IMR-90 (cell line): ENCODE data around the gene PTPN21. TPM values are rescaled to one million over a fixed set of nuclear protein-coding genes. Genes with fewer than 3 reads are reported as not detected.

Source experiments
- ATAC-seq: fragments of 200-7000 bp; cut with Tn5 transposase; 2 replicates; pipeline ENCODE4 v1.9.1; 2020; ENCODE audit warnings: low read depth, mild to moderate bottlenecking, moderate library complexity
- BruUV-seq: library from RNA; stranded (reverse); fragments of 400-500 nt; replicated peaks from 2 replicates; lab custom pipeline; 2021; lab: Mats Ljungman, UMichigan
- CTCF ChIA-PET: fragments of 300-600 bp; formaldehyde crosslinking; extraction: SDS; loops from one replicate; lab custom pipeline; 2021; ENCODE audit warnings: antibody characterized with exemption; lab: Yijun Ruan, JAX
- POLR2A ChIA-PET: fragments of 300-600 bp; sonication (Branson Sonifier 250); formaldehyde crosslinking; loops from one replicate; lab custom pipeline; 2022; ENCODE audit warnings: antibody characterized with exemption; ENCODE audit not compliant: unreplicated experiment; lab: Charles Lee
- DNase-seq: peaks from one replicate; pipeline ENCODE4 v3.0.0; 2013
- H2AFZ ChIP-seq: replicated peaks from 2 replicates; pipeline ENCODE3; 2013; ENCODE audit warnings: low read length, mild to moderate bottlenecking; ENCODE audit not compliant: poor library complexity
- H2AK5ac ChIP-seq: 2 replicates; pipeline ENCODE4 v1.6.1; 2013; ENCODE audit warnings: low read depth, low read length, inconsistent platforms
- H2AK9ac ChIP-seq: replicated peaks from 2 replicates; pipeline ENCODE3; 2013; ENCODE audit warnings: mild to moderate bottlenecking, low read depth, low read length, moderate library complexity; ENCODE audit not compliant: poor library complexity
- H2BK120ac ChIP-seq: 2 replicates; pipeline ENCODE4 v1.6.1; 2013; ENCODE audit warnings: low read depth, low read length, inconsistent platforms
- H2BK15ac ChIP-seq: 3 replicates; pipeline ENCODE4 v1.6.1; 2013; ENCODE audit warnings: low read depth, low read length, inconsistent platforms
- H2BK20ac ChIP-seq: 2 replicates; pipeline ENCODE4 v1.6.1; 2013; ENCODE audit warnings: low read depth, mild to moderate bottlenecking, inconsistent platforms, low read length, moderate library complexity
- H2BK5ac ChIP-seq: 2 replicates; pipeline ENCODE4 v1.6.1; 2013; ENCODE audit warnings: mild to moderate bottlenecking, low read depth, low read length, inconsistent platforms; ENCODE audit not compliant: poor library complexity, severe bottlenecking
- H3K14ac ChIP-seq: replicated peaks from 2 replicates; pipeline ENCODE4 v1.6.1; 2013; ENCODE audit warnings: low read depth, low read length, inconsistent platforms
- H3K18ac ChIP-seq: 2 replicates; pipeline ENCODE4 v1.6.1; 2013; ENCODE audit warnings: low read depth, low read length, control low read depth
- H3K23ac ChIP-seq: 2 replicates; pipeline ENCODE4 v1.6.1; 2013; ENCODE audit warnings: low read depth, low read length, inconsistent platforms
- H3K27ac ChIP-seq: 2 replicates; pipeline ENCODE4 v1.5.1; 2013; ENCODE audit warnings: mild to moderate bottlenecking, control low read depth, low read length; ENCODE audit not compliant: insufficient read depth
- H3K27me3 ChIP-seq: 2 replicates; pipeline ENCODE4 v1.6.1; 2013; ENCODE audit warnings: low read length; ENCODE audit not compliant: control insufficient read depth, insufficient read depth
- H3K36me3 ChIP-seq: 2 replicates; pipeline ENCODE4 v1.6.1; 2013; ENCODE audit warnings: low read length, mixed read lengths; ENCODE audit not compliant: control insufficient read depth, insufficient read depth
- H3K4ac ChIP-seq: 2 replicates; pipeline ENCODE4 v1.6.1; 2013; ENCODE audit warnings: low read depth, low read length, inconsistent platforms
- H3K4me1 ChIP-seq: 2 replicates; pipeline ENCODE4 v1.6.1; 2013; ENCODE audit warnings: low read length, mixed read lengths; ENCODE audit not compliant: control insufficient read depth, insufficient read depth
- H3K4me2 ChIP-seq: 2 replicates; pipeline ENCODE4 v1.6.1; 2013; ENCODE audit warnings: low read depth, mild to moderate bottlenecking, control low read depth, low read length, moderate library complexity
- H3K4me3 ChIP-seq: 2 replicates; pipeline ENCODE4 v1.5.1; 2013; ENCODE audit warnings: low read depth, mild to moderate bottlenecking, control low read depth, low read length, moderate library complexity; ENCODE audit not compliant: insufficient read depth
- H3K56ac ChIP-seq: 2 replicates; pipeline ENCODE4 v1.6.1; 2013; ENCODE audit warnings: low read length, inconsistent platforms; ENCODE audit not compliant: insufficient read depth; ENCODE audit errors: extremely low read depth
- H3K79me1 ChIP-seq, 2 experiments: 2 replicates each; pipeline ENCODE4 v1.6.1; 2013; ENCODE audit warnings: low read length in 2 of 2, inconsistent platforms in 1 of 2, low read depth in 1 of 2
- H3K9ac ChIP-seq: 2 replicates; pipeline ENCODE4 v1.6.1; 2013; ENCODE audit warnings: low read depth, low read length, control low read depth
- H3K9me1 ChIP-seq: 2 replicates; pipeline ENCODE4 v1.6.1; 2013; ENCODE audit warnings: low read length, inconsistent platforms; ENCODE audit not compliant: insufficient read depth
- H3K9me3 ChIP-seq: 2 replicates; pipeline ENCODE4 v1.6.1; 2013; ENCODE audit warnings: low read length; ENCODE audit not compliant: control insufficient read depth, insufficient read depth
- H4K20me1 ChIP-seq: 2 replicates; pipeline ENCODE4 v1.6.1; 2013; ENCODE audit warnings: low read length, inconsistent platforms; ENCODE audit not compliant: insufficient read depth
- H4K5ac ChIP-seq: 2 replicates; pipeline ENCODE4 v1.6.1; 2013; ENCODE audit warnings: mild to moderate bottlenecking, low read depth, low read length, control low read depth
- H4K8ac ChIP-seq, 2 experiments: 2 replicates each; pipeline ENCODE4 v1.6.1; 2013; ENCODE audit warnings: low read depth in 2 of 2, low read length in 2 of 2, control low read depth in 1 of 2, inconsistent platforms in 1 of 2
- H4K91ac ChIP-seq: 2 replicates; pipeline ENCODE4 v1.6.1; 2013; ENCODE audit warnings: low read depth, low read length, inconsistent platforms; ENCODE audit not compliant: insufficient read depth
- CEBPB ChIP-seq: IDR thresholded peaks from 2 replicates; pipeline ENCODE4 v1.6.1; 2012; ENCODE audit warnings: low read depth, low read length, improper control_type of control experiment
- NFE2L2 ChIP-seq: fragments of 150-350 bp; IDR thresholded peaks from 2 replicates; pipeline ENCODE4 v1.6.1; 2016; ENCODE audit warnings: low read depth, mild to moderate bottlenecking, low read length
- POLR2A ChIP-seq: IDR thresholded peaks from 2 replicates; pipeline ENCODE4 v1.6.1; 2012; ENCODE audit warnings: mild to moderate bottlenecking, low read depth, low read length
- RFX5 ChIP-seq: IDR thresholded peaks from 2 replicates; pipeline ENCODE4 v1.8.0; 2012; ENCODE audit warnings: low read depth, mild to moderate bottlenecking, low read length, moderate library complexity
- WGBS, 2 experiments: methylation state at CpG; one replicate each; pipeline versions ENCODE4 v1.1.5 to v1.1.7; 2013; ENCODE audit warnings: missing lambda C conversion rate in 2 of 2; ENCODE audit not compliant: insufficient read length in 1 of 2; ENCODE audit errors: extremely low coverage in 2 of 2; 5-methylcytosine and 5-hydroxymethylcytosine counted together
- dilution Hi-C: fragments of 300-500 bp; cut with HindIII; formaldehyde crosslinking; loops from one replicate; pipeline ENCODE4 v1.14.3; 2018; ENCODE audit warnings: low sequenced_read_pairs; ENCODE audit not compliant: unreplicated experiment
- in situ Hi-C: fragments of 300-500 bp; cut with MboI; formaldehyde crosslinking; loops from 3 replicates; pipeline ENCODE4 v1.14.3; 2019; ENCODE audit warnings: low sequenced_read_pairs, inconsistent platforms, mixed read lengths
- intact Hi-C: fragments of 100-400 bp; cut with micrococcal nuclease; formaldehyde crosslinking; loops from 2 replicates; pipeline ENCODE4 v1.10.0; 2022
- polyA plus RNA-seq, 3 experiments: library from polyadenylated mRNA; depleted of rRNA; stranded (reverse); fragments of >200 nt; gene quantifications; 2 replicates each; pipeline ENCODE4 v1.2.3, GENCODE V29; 2012; ENCODE audit warnings: low replicate concordance in 1 of 3
- total RNA-seq: library from RNA; depleted of rRNA; stranded (reverse); fragments of >200 nt; gene quantifications from 2 replicates; pipeline ENCODE4 v1.2.3, GENCODE V29; 2012

Gene PTPN21
- total and polyA plus RNA-seq, 2 of the 4 experiments (the other 2 are of a cell fraction): 10.4 to 10.7 TPM

GRCh38 chr14:88470542-88471440, 84.0 kb downstream of the PTPN21 start:
- peaks cover 24% of the 10 kb centered on the region for H3K9me1 ChIP-seq
- H4K8ac ChIP-seq: peak overlapping the region in 1 of 2 experiments; percentile 54; a peak in 2 of 4 replicates
- intact Hi-C loops (no loop called here), dilution Hi-C loops (no loop called here), in situ Hi-C loops (no loop called here)
- peak overlapping the region; percentile 82 for H3K4ac ChIP-seq
- H2BK120ac ChIP-seq: peak overlapping the region; percentile 69
- H3K27ac ChIP-seq: peak overlapping the region; percentile 91
- peaks cover 31 to 58% of the 10 kb centered on the region in 2 experiments for H3K79me1 ChIP-seq
- TF ChIP-seq NFE2L2: no peak
- TF ChIP-seq CEBPB: peak; percentile 12; the same call in 1 of the 2 replicates
- no peak for TF ChIP-seq RFX5
- TF ChIP-seq POLR2A: no peak
- H3K56ac ChIP-seq: no peak overlapping the region
- H3K14ac ChIP-seq: peak overlapping the region; percentile 46; the same call in 1 of the 2 replicates
- ATAC-seq (peak; percentile 22; the same call in 1 of the 2 replicates), DNase-seq (peak; percentile 63)
- no peak overlapping the region for H3K4me3 ChIP-seq
- H4K20me1 ChIP-seq: peaks cover 8% of the 10 kb centered on the region
- CTCF ChIA-PET: interaction anchor here (0.5 to 1.1 kb wide), 2 partner anchors 79 to 370 kb away, joined by 3 read pairs; no protein-coding TSS in a partner anchor
- no CpG with 5 or more reads among the region's 7 CpGs for WGBS, 2 experiments
- peaks cover 36% of the 10 kb centered on the region for H3K36me3 ChIP-seq
- no peak overlapping the region for H3K9ac ChIP-seq
- POLR2A ChIA-PET: no interaction called here
- H4K91ac ChIP-seq: peak overlapping the region; percentile 79; the same call in 1 of the 2 replicates
- H2AK5ac ChIP-seq: peak overlapping the region; percentile 87
- no peak overlapping the region for H2AK9ac ChIP-seq
- peak overlapping the region; percentile 54; the same call in 1 of the 2 replicates for H2BK20ac ChIP-seq
- no TSS peak for BruUV-seq
- peaks cover 31% of the 10 kb centered on the region for H3K4me1 ChIP-seq
- peak overlapping the region; percentile 85; the same call in 1 of the 2 replicates for H4K5ac ChIP-seq
- H2AFZ ChIP-seq: no peak overlapping the region
- no peaks in the 10 kb centered on the region for H3K9me3 ChIP-seq
- H3K27me3 ChIP-seq: no peaks in the 10 kb centered on the region
- peak overlapping the region; percentile 95 for H2BK5ac ChIP-seq
- H3K18ac ChIP-seq: peak overlapping the region; percentile 92
- H2BK15ac ChIP-seq: peak overlapping the region; percentile 71; the same call in 2 of the 3 replicates
- peak overlapping the region; percentile 48; the same call in 1 of the 2 replicates for H3K4me2 ChIP-seq
- H3K23ac ChIP-seq: peak overlapping the region; percentile 49
